NB4 (cell line): ENCODE results near the gene NOVA2.

Source experiments
- CTCF ChIP-seq: IDR thresholded peaks from one replicate; pipeline ENCODE4 v1.5.1; 2012; ENCODE audit warnings: low read depth, low read length
- MAX ChIP-seq: IDR thresholded peaks from 2 replicates; pipeline ENCODE4 v1.6.1; 2011; ENCODE audit warnings: low read depth, low read length
- POLR2A ChIP-seq: IDR thresholded peaks from 2 replicates; pipeline ENCODE4 v1.6.1; 2011; ENCODE audit warnings: mild to moderate bottlenecking; ENCODE audit not compliant: insufficient read length; ENCODE audit errors: extremely low read depth

GRCh38 chr19:45899919-45900589 is 73.6 kb downstream of the NOVA2 start:
- TF ChIP-seq CTCF (no peak), MAX (no peak), POLR2A (no peak)
